GM19372 (cell line): ENCODE results near the gene RAB37.

Experiments used
- ATAC-seq: cut with Tn5 transposase; IDR thresholded peaks from one replicate; pipeline ENCODE4 v1.9.1; 2021; ENCODE audit warnings: mild to moderate bottlenecking, low read depth, moderate library complexity; ENCODE audit not compliant: unreplicated experiment

RAB37 gene

GRCh38 chr17:74776044-74776962 lies 39.2 kb downstream of the RAB37 start, which contains the start of gene NAT9:
Gene NAT9, minus strand, starts transcription at chr17:74776345. Its CDS starts 647 bp downstream, at chr17:74775698.
- ATAC-seq, result peak; percentile 84

- ATAC-seq, result no peak
Observed at GRCh38 chr17:74776990-74777389, 39.9 kb downstream of the RAB37 start.

DNA sequence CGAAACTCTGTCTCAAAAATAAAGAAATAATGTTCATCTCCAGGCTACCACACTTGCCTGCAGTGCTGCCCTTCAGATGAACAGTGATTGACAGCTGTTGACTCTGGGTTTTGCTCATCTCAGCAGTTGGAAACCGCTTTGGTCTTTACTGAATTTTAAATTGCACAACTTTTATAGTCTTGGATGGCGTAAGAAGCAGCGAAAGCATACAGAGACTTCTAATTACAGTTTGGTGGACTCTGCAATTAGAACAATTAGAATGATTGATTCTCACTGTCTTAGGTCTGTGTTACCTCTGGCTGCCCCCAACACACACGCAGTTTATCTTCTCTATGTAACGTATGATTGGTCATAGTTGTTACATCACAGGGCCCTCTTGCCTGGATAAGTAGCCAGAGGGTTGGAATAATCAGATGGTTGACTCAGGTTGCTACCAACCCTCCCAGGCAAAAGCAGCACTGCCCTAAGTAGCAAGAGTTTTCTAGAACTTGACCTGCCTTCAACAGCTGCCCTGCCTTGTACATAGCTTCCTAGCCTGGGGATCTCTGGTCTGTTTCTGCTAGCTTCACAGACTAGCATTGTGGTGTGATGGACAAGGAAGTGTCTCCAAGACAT lies 41.0 kb downstream of the RAB37 start:
- ATAC-seq, result no peak

DNA sequence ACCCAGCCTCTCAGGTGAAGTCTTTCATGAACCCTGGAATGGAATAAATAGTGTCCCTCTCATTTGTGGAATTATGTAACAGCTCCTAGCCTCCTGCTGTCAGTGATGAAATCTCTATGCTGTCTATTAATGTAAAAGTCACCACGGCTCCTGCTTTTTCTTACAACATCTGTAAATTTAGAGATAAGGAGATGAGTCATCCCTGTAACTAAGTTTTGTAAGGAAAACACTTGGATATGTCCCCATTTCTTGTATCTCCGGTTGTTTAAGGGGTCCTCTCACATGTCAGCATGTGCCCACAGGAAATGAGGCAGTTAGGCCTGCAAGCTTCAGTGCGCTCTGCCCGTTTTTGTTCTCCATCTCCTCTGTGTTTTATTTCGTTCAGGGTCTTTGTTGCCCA lies 41.9 kb downstream of the RAB37 start:
- ATAC-seq, result no peak

DNA sequence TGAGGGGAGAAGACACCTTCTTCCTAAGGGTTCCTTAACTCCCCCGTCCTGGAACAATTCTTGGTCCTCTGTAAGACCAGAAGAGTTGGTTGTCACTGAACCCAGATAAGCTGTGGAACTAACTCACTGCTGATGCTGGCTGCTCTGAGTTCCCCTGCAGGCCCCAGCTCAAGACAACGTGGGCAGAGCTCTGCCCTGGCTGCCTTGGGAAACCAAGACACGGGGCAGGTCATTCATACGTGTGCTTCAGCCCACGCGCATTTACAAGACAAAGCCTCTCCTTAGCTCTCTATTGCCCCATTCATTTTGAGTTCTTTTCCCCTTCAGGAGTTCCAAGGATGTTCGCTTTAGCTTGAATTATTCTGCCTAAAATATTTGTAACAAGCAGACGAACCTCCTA lies 42.4 kb downstream of the RAB37 start:
- no peak for ATAC-seq

GRCh38 chr17:74779948-74780400 lies 42.9 kb downstream of the RAB37 start:
- peak; percentile 40 for ATAC-seq

DNA sequence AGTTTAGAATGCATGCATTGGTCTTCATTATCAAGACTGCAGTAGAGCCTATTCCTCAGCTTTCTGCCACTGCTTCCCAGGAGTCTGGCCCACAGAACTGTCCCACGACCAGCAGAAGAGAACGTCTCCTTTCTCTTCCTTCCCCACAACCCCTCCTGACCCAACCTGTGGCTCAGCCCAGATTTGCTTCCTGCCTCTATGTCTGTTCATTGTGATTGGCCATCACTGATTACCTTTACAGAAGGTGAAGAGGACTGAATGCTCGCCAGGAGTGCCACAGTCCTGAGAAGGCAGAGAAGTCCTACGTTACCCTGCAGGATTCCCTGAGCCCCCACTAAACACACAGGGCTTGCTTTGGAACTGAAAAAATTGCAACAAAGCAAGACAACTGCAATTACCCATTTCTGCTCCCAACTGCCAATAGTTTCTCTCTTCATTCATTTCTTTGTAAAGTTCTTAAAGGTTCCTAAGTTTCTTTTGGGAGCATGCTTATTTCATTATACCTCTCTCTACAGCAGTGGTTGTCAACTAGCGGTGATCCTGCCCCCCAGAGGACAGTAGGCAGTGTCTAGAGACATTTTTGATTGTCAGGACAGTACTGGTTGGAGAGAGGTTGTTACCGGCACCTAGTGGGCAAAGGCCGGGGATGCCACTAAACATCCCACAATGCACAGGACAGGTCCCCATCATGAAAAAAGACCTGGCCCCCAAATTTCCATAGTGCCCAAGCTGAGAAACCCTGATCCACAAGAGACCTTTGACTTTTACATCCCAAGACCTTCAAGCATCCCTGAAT lies 43.6 kb downstream of the RAB37 start:
- no peak for ATAC-seq

- ATAC-seq, result no peak
Observed at GRCh38 chr17:74782571-74782970, 45.5 kb downstream of the RAB37 start.

GRCh38 chr17:74784125-74784810 lies 47.2 kb downstream of the RAB37 start:
- ATAC-seq, result no peak

DNA sequence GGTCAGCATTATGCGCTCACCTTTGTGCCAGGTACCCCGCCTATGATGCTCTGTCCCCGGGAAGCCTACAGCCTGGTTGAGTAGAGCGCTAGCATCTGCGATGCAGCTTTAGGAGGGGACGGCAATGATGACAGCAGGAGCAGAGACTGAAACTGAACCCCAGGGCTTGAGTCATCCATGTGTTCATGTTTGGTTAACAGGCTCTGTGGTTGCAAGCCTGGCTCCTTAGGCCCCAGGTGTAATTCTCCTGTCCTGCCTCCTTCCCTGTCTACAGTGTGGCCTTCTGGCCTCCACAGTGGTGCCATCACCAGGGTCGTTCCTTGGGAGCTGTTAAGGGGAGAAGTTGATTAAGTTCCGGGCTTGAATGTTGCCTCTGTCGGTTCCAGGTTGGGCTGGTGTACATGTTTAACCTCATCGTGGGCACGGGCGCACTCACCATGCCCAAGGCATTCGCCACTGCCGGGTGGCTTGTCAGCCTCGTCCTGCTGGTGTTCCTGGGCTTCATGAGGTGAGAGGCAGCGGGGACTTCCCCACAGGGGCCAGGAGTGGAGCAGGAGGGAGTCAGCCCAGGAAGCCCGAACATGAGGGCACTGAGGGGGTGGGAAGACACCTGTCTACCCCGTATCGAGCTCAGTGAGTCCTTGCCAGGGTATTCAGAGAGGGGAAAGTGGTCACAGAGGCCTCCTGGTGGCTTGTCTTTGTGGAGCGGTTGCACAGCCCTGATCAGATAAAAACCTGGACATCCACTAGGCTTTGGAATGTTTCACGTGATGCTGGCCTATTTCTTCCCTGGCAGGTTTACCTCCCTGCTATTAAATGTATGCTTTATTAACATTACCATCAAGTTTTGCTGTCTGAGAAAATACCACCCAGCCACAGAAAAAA lies 48.3 kb downstream of the RAB37 start:
- ATAC-seq, result no peak

DNA sequence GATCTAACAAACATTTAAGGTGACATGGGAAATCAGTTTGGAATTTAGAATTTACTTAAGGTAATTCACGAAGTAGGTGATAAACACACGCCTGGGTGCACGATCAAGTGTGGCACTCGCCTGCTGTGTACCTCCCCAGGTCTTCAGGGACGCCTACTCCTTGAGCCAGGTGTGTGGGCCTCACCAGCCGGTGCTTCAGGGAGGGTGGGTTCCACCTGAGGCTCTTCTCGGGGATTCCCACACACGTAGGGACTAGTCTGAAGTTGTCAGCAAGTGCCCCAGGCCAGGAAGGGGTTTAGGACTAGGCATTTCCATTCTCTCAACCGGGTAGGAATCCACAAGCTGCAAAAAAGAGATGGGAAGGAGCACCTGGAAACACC lies 48.9 kb downstream of the RAB37 start:
- no peak for ATAC-seq

GRCh38 chr17:74786431-74787055 lies 49.5 kb downstream of the RAB37 start:
- no peak for ATAC-seq

- ATAC-seq, result no peak
Observed at GRCh38 chr17:74790161-74791058, 53.4 kb downstream of the RAB37 start.

DNA sequence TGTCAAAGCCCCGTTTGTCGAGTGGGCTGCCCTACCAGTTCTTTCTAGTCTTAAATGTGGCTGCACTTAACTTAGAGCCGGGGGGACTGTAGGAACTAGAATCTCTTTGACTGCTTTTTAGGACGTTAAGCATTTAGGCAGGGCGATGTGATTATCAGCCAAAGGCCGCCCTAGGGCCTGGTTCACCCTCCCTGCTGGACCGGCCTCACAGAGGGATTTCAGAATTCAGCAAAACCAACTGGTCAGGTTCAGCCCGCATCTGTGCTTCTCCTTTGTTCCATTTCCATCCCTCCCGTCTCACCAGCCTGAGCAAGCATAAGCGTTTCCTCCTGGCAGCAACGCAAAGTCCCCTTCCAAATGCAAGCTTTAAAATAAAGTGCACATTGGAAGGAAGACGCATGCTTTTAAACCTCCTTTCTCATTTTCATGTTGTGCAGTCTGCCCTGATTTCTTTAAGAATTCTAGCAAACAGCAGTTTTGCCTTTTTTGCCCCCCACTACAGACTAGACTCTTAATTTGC lies 55.6 kb downstream of the RAB37 start:
- ATAC-seq, result no peak

- no peak for ATAC-seq
Observed at GRCh38 chr17:74795327-74796020, 58.4 kb downstream of the RAB37 start.

DNA sequence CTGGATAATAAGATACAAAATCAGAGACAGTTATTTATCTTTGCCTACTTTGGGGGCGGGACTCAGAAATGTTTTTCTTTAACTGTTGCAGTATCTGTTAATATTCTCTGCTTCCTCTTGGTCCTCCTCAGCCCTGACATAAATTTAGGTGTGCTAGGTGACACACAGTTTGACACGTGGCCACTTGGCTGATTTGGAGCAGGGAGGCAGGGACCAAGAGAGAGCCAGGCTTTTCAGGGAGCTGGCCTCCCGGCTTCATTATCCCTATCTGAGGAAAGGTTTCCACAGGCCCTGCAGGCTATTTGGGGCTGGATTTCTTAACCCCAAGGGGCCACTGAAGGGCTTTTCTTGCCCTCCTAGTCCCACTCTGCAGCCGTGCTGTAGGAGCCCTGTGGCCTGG lies 59.2 kb downstream of the RAB37 start:
- ATAC-seq, result no peak

- no peak for ATAC-seq
Observed at GRCh38 chr17:74796866-74797265, 59.8 kb downstream of the RAB37 start.
